ENCODE measurements around the gene DCHS2.
A peak's percentile ranks its signal among the peaks of the same experiment; 100 is the strongest.

DCHS2 gene

DNA sequence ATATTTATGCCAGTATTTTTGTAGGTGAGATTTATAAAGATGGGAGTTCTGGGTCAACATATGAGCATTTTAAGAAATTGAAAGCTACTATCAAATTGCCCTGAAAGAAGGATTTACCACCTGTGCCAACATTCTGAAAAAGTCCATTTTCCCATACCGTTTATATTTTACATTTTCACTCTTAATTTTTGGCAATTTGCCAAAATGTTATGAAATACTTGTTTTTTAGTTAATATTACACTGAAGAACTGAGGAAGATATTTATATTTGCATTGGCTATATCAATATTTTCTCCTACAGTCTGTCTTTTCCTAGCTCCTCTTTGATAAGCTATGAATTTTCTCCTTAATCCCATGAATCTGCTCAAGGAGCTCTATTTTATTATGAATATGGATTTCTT, 52.4 kb downstream of the DCHS2 start:
- no peak overlapping the region for H3K27ac ChIP-seq (ENCODE audit: low read depth, low read length)
- H3K27me3 ChIP-seq (ENCODE audit: control insufficient read depth in 1 of 2, insufficient read depth in 2 of 2, low read length in 2 of 2): no peaks in the 10 kb centered on the region
- H3K9ac ChIP-seq (ENCODE audit: low read length): no peak overlapping the region
- H3K4me3 ChIP-seq (ENCODE audit: low read depth in 1 of 2, low read length in 2 of 2): no peak overlapping the region
- H3K36me3 ChIP-seq (ENCODE audit: insufficient read depth, low read length): no peaks in the 10 kb centered on the region
- H3K4me1 ChIP-seq (ENCODE audit: insufficient read depth, low read length): no peaks in the 10 kb centered on the region
- H3K9me3 ChIP-seq (ENCODE audit: low read length): no peaks in the 10 kb centered on the region

- Histone ChIP-seq H3K4me1 (ENCODE audit: insufficient read depth, low read length) (no peaks in the 10 kb centered on the region), H3K9me3 (ENCODE audit: low read length) (no peaks in the 10 kb centered on the region), H3K27ac (ENCODE audit: low read depth, low read length) (no peak overlapping the region), H3K4me3 (ENCODE audit: low read depth in 1 of 2, low read length in 2 of 2) (no peak overlapping the region), H3K27me3 (ENCODE audit: control insufficient read depth in 1 of 2, insufficient read depth in 2 of 2, low read length in 2 of 2) (no peaks in the 10 kb centered on the region), H3K36me3 (ENCODE audit: insufficient read depth, low read length) (no peaks in the 10 kb centered on the region), H3K9ac (ENCODE audit: low read length) (no peak overlapping the region)
Measured at GRCh38 chr4:154435895-154436294, 55.7 kb downstream of the DCHS2 start.

DNA sequence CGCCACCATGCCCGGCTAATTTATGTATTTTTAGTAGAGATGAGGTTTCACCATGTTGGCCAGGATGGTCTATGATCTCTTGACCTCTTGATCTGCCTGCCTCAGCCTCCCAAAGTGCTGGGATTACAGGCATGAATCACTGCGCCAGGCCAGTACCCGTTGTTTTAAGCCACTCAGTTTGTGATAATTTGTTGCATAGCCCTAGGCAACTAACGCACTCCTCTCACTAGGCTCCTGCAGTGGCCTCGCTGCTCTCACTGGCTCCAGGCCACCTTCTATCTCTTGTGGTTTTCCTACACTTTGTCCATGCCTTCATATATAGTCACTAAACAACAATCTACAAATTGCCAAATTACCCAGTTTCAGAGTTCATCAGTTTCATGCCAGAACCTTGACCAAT, 58.1 kb downstream of the DCHS2 start:
- no peaks in the 10 kb centered on the region for H3K36me3 ChIP-seq (ENCODE audit: insufficient read depth, low read length)
- H3K4me3 ChIP-seq (ENCODE audit: low read depth in 1 of 2, low read length in 2 of 2): no peak overlapping the region
- H3K27me3 ChIP-seq (ENCODE audit: control insufficient read depth in 1 of 2, insufficient read depth in 2 of 2, low read length in 2 of 2): no peaks in the 10 kb centered on the region
- no peaks in the 10 kb centered on the region for H3K4me1 ChIP-seq (ENCODE audit: insufficient read depth, low read length)
- H3K27ac ChIP-seq (ENCODE audit: low read depth, low read length): no peak overlapping the region
- no peaks in the 10 kb centered on the region for H3K9me3 ChIP-seq (ENCODE audit: low read length)
- H3K9ac ChIP-seq (ENCODE audit: low read length): no peak overlapping the region

- Histone ChIP-seq H3K36me3 (ENCODE audit: insufficient read depth, low read length) (no peaks in the 10 kb centered on the region), H3K27me3 (ENCODE audit: control insufficient read depth in 1 of 2, insufficient read depth in 2 of 2, low read length in 2 of 2) (no peaks in the 10 kb centered on the region), H3K27ac (ENCODE audit: low read depth, low read length) (no peak overlapping the region), H3K9me3 (ENCODE audit: low read length) (no peaks in the 10 kb centered on the region), H3K4me1 (ENCODE audit: insufficient read depth, low read length) (peaks cover 9% of the 10 kb centered on the region), H3K4me3 (ENCODE audit: low read depth in 1 of 2, low read length in 2 of 2) (no peak overlapping the region), H3K9ac (ENCODE audit: low read length) (no peak overlapping the region)
Measured at GRCh38 chr4:154429176-154429575, 62.4 kb downstream of the DCHS2 start.

DNA sequence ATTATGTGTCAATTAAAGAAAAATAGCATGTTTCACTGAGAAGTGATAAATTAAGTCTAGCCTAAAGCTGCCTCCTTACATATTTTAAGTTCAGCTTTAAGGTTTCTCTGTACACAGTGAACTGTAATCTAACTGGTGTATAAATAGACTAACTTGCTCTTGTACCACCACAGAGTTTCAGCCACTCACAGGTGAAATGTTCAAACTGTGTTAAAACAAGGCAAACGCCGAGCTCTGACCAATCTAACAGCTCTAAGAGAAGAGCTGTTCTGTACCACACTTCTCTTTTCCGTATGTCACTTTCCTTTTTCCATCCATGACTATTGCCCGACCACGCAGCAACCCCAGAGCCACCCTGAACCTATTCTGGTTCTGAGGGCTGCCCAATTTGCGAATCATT, 64.5 kb downstream of the DCHS2 start:
- Histone ChIP-seq H3K4me1 (ENCODE audit: insufficient read depth, low read length) (peaks cover 9% of the 10 kb centered on the region), H3K9ac (ENCODE audit: low read length) (no peak overlapping the region), H3K9me3 (ENCODE audit: low read length) (no peaks in the 10 kb centered on the region), H3K27me3 (ENCODE audit: control insufficient read depth in 1 of 2, insufficient read depth in 2 of 2, low read length in 2 of 2) (no peaks in the 10 kb centered on the region), H3K4me3 (ENCODE audit: low read depth in 1 of 2, low read length in 2 of 2) (no peak overlapping the region), H3K36me3 (ENCODE audit: insufficient read depth, low read length) (no peaks in the 10 kb centered on the region), H3K27ac (ENCODE audit: low read depth, low read length) (no peak overlapping the region)

- Histone ChIP-seq H3K4me1 (ENCODE audit: insufficient read depth, low read length) (peaks cover 9% of the 10 kb centered on the region), H3K27me3 (ENCODE audit: control insufficient read depth in 1 of 2, insufficient read depth in 2 of 2, low read length in 2 of 2) (no peaks in the 10 kb centered on the region), H3K4me3 (ENCODE audit: low read depth in 1 of 2, low read length in 2 of 2) (no peak overlapping the region), H3K27ac (ENCODE audit: low read depth, low read length) (peak overlapping the region; percentile 29), H3K9me3 (ENCODE audit: low read length) (no peaks in the 10 kb centered on the region), H3K36me3 (ENCODE audit: insufficient read depth, low read length) (no peaks in the 10 kb centered on the region), H3K9ac (ENCODE audit: low read length) (no peak overlapping the region)
Measured at GRCh38 chr4:154425514-154425913, 66.1 kb downstream of the DCHS2 start.

- Histone ChIP-seq H3K9ac (ENCODE audit: low read length) (no peak overlapping the region), H3K9me3 (ENCODE audit: low read length) (no peaks in the 10 kb centered on the region), H3K4me3 (ENCODE audit: low read depth in 1 of 2, low read length in 2 of 2) (no peak overlapping the region), H3K4me1 (ENCODE audit: insufficient read depth, low read length) (peaks cover 9% of the 10 kb centered on the region), H3K36me3 (ENCODE audit: insufficient read depth, low read length) (no peaks in the 10 kb centered on the region), H3K27me3 (ENCODE audit: control insufficient read depth in 1 of 2, insufficient read depth in 2 of 2, low read length in 2 of 2) (no peaks in the 10 kb centered on the region), H3K27ac (ENCODE audit: low read depth, low read length) (no peak overlapping the region)
Measured at GRCh38 chr4:154424810-154425484, 66.7 kb downstream of the DCHS2 start.

- Histone ChIP-seq H3K36me3 (ENCODE audit: insufficient read depth, low read length) (no peaks in the 10 kb centered on the region), H3K9ac (ENCODE audit: low read length) (no peak overlapping the region), H3K4me1 (ENCODE audit: insufficient read depth, low read length) (peaks cover 19% of the 10 kb centered on the region), H3K27ac (ENCODE audit: low read depth, low read length) (no peak overlapping the region), H3K9me3 (ENCODE audit: low read length) (no peaks in the 10 kb centered on the region), H3K4me3 (ENCODE audit: low read depth in 1 of 2, low read length in 2 of 2) (no peak overlapping the region), H3K27me3 (ENCODE audit: control insufficient read depth in 1 of 2, insufficient read depth in 2 of 2, low read length in 2 of 2) (no peaks in the 10 kb centered on the region)
Measured at GRCh38 chr4:154422152-154422551, 69.4 kb downstream of the DCHS2 start.

- no peaks in the 10 kb centered on the region for H3K36me3 ChIP-seq (ENCODE audit: insufficient read depth, low read length)
- no peak overlapping the region for H3K27ac ChIP-seq (ENCODE audit: low read depth, low read length)
- H3K4me3 ChIP-seq (ENCODE audit: low read depth in 1 of 2, low read length in 2 of 2): no peak overlapping the region
- H3K9ac ChIP-seq (ENCODE audit: low read length): no peak overlapping the region
- H3K9me3 ChIP-seq (ENCODE audit: low read length): no peaks in the 10 kb centered on the region
- peaks cover 20% of the 10 kb centered on the region for H3K4me1 ChIP-seq (ENCODE audit: insufficient read depth, low read length)
- H3K27me3 ChIP-seq (ENCODE audit: control insufficient read depth in 1 of 2, insufficient read depth in 2 of 2, low read length in 2 of 2): no peaks in the 10 kb centered on the region
Measured at GRCh38 chr4:154421618-154422017, 70.0 kb downstream of the DCHS2 start.

DNA sequence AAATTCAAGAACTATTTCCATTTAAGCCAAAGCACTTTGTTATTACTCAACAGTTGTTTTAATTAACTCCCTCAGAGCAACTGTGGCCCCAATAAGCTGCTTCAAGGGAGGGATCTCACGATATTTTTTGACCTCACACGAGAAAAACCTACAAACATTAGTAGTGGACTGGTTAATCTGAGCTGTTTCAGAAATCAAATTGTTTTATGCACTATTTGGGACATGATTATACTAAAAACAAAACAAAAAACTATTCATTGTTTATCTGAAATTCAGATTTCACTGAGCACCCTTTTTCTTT, 74.3 kb downstream of the DCHS2 start:
- no peaks in the 10 kb centered on the region for H3K36me3 ChIP-seq (ENCODE audit: insufficient read depth, low read length)
- H3K27me3 ChIP-seq (ENCODE audit: control insufficient read depth in 1 of 2, insufficient read depth in 2 of 2, low read length in 2 of 2): no peaks in the 10 kb centered on the region
- H3K9ac ChIP-seq (ENCODE audit: low read length): peak overlapping the region; percentile 53
- H3K4me3 ChIP-seq (ENCODE audit: low read depth in 1 of 2, low read length in 2 of 2): peak overlapping the region in 1 of 2 donors; percentile 71
- peaks cover 27% of the 10 kb centered on the region for H3K4me1 ChIP-seq (ENCODE audit: insufficient read depth, low read length)
- H3K27ac ChIP-seq (ENCODE audit: low read depth, low read length): peak overlapping the region; percentile 35
- H3K9me3 ChIP-seq (ENCODE audit: low read length): no peaks in the 10 kb centered on the region

- Histone ChIP-seq H3K36me3 (ENCODE audit: insufficient read depth, low read length) (no peaks in the 10 kb centered on the region), H3K9ac (ENCODE audit: low read length) (peak overlapping the region; percentile 53), H3K4me1 (ENCODE audit: insufficient read depth, low read length) (peaks cover 27% of the 10 kb centered on the region), H3K4me3 (ENCODE audit: low read depth in 1 of 2, low read length in 2 of 2) (peak overlapping the region; percentile 16 to 71), H3K9me3 (ENCODE audit: low read length) (no peaks in the 10 kb centered on the region), H3K27ac (ENCODE audit: low read depth, low read length) (peak overlapping the region; percentile 95), H3K27me3 (ENCODE audit: control insufficient read depth in 1 of 2, insufficient read depth in 2 of 2, low read length in 2 of 2) (no peaks in the 10 kb centered on the region)
Measured at GRCh38 chr4:154416190-154416547, 75.4 kb downstream of the DCHS2 start.

GRCh38 chr4:154415313-154415712, 76.3 kb downstream of the DCHS2 start:
- H3K36me3 ChIP-seq (ENCODE audit: insufficient read depth, low read length): no peaks in the 10 kb centered on the region
- peaks cover 27% of the 10 kb centered on the region for H3K4me1 ChIP-seq (ENCODE audit: insufficient read depth, low read length)
- no peak overlapping the region for H3K9ac ChIP-seq (ENCODE audit: low read length)
- H3K27ac ChIP-seq (ENCODE audit: low read depth, low read length): peak overlapping the region; percentile 41
- H3K4me3 ChIP-seq (ENCODE audit: low read depth in 1 of 2, low read length in 2 of 2): no peak overlapping the region
- H3K9me3 ChIP-seq (ENCODE audit: low read length): no peaks in the 10 kb centered on the region
- H3K27me3 ChIP-seq (ENCODE audit: control insufficient read depth in 1 of 2, insufficient read depth in 2 of 2, low read length in 2 of 2): no peaks in the 10 kb centered on the region
